HepG2 (cell line): ENCODE results near the gene RPTOR. TPM values are rescaled to one million over a fixed set of nuclear protein-coding genes. Genes with fewer than 3 reads are reported as not detected.
A peak's percentile ranks its signal among the peaks of the same experiment; 100 is the strongest.

Experiments used
- AKAP8 ChIP-seq: sonication (generic); formaldehyde crosslinking; IDR thresholded peaks from 2 replicates; pipeline ENCODE4 v1.5.1; 2020; ENCODE audit warnings: mild to moderate bottlenecking, missing genetic modification reagents
- ASH2L ChIP-seq: fragments of 300-600, 200-600 bp; sonication (generic); IDR thresholded peaks from 2 replicates; pipeline ENCODE4 v1.7.0; 2017; ENCODE audit warnings: low read depth, mild to moderate bottlenecking, moderate library complexity, mixed read lengths, low read length; ENCODE audit not compliant: insufficient read length
- FOXA1 ChIP-seq, 2 experiments: fragments of 450-650 bp in 1 of 2; sonication (generic) in 1 of 2; formaldehyde crosslinking in 1 of 2; IDR thresholded peaks; 2 replicates each; pipeline versions ENCODE4 v1.4.0 to v1.6.1; 2016 to 2020; ENCODE audit warnings: missing genetic modification reagents in 1 of 2
- POLR2A ChIP-seq, 2 experiments: IDR thresholded peaks; 2 replicates each; pipeline ENCODE4 v1.6.1; 2011; ENCODE audit warnings: low read depth in 2 of 2, low read length in 2 of 2, mild to moderate bottlenecking in 1 of 2, moderate library complexity in 1 of 2; ENCODE audit not compliant: insufficient read depth in 1 of 2
- PPARG ChIP-seq: conservative IDR thresholded peaks from 2 replicates; pipeline ENCODE4 v1.6.1; 2016; ENCODE audit warnings: missing biosample characterization, missing genetic modification reagents
- RARA ChIP-seq: IDR thresholded peaks from 2 replicates; pipeline ENCODE4 v1.6.1; 2016; ENCODE audit warnings: missing genetic modification reagents, missing compliant biosample characterization
- RBFOX2 ChIP-seq: fragments of 200-400 bp; formaldehyde crosslinking; IDR thresholded peaks from 2 replicates; pipeline ENCODE4 v1.6.1; 2017; ENCODE audit warnings: low read depth, mild to moderate bottlenecking, low read length
- RXRA ChIP-seq: sonication (generic); formaldehyde crosslinking; IDR thresholded peaks from 2 replicates; pipeline ENCODE4 v1.5.1; 2020; ENCODE audit warnings: missing genetic modification reagents
- SP2 ChIP-seq: sonication (generic); formaldehyde crosslinking; IDR thresholded peaks from 2 replicates; pipeline ENCODE4 v1.5.1; 2020; ENCODE audit warnings: mild to moderate bottlenecking, missing genetic modification reagents
- ZBTB7B ChIP-seq: sonication (generic); formaldehyde crosslinking; IDR thresholded peaks from 2 replicates; pipeline ENCODE4 v1.4.0; 2020; ENCODE audit warnings: missing genetic modification reagents
- ZNF17 ChIP-seq: sonication (generic); formaldehyde crosslinking; IDR thresholded peaks from 2 replicates; pipeline ENCODE4 v1.5.0; 2020; ENCODE audit warnings: mild to moderate bottlenecking, missing genetic modification reagents
- ZNF232 ChIP-seq: sonication (generic); formaldehyde crosslinking; IDR thresholded peaks from 2 replicates; pipeline ENCODE4 v1.4.0; 2020; ENCODE audit warnings: missing genetic modification reagents, borderline replicate concordance
- ZNF253 ChIP-seq: sonication (generic); formaldehyde crosslinking; IDR thresholded peaks from 2 replicates; pipeline ENCODE4 v1.8.0; 2022; ENCODE audit warnings: mild to moderate bottlenecking, missing genetic modification reagents, borderline replicate concordance
- ZNF460 ChIP-seq: sonication (generic); formaldehyde crosslinking; IDR thresholded peaks from 2 replicates; pipeline ENCODE4 v1.5.1; 2020; ENCODE audit warnings: missing genetic modification reagents, mild to moderate bottlenecking, borderline replicate concordance
- ZNF589 ChIP-seq: sonication (generic); formaldehyde crosslinking; conservative IDR thresholded peaks from 2 replicates; pipeline ENCODE4 v1.8.0; 2022; ENCODE audit warnings: mild to moderate bottlenecking, moderate library complexity, missing genetic modification reagents
- ZNF598 ChIP-seq: sonication (generic); formaldehyde crosslinking; IDR thresholded peaks from 2 replicates; pipeline ENCODE4 v1.5.1; 2020; ENCODE audit warnings: mild to moderate bottlenecking, missing genetic modification reagents, borderline replicate concordance
- ZNF678 ChIP-seq: sonication (generic); formaldehyde crosslinking; IDR thresholded peaks from 2 replicates; pipeline ENCODE4 v1.4.0; 2020; ENCODE audit warnings: mild to moderate bottlenecking, missing genetic modification reagents
- ZNF703 ChIP-seq: sonication (generic); formaldehyde crosslinking; IDR thresholded peaks from 2 replicates; pipeline ENCODE4 v1.5.1; 2020; ENCODE audit warnings: missing genetic modification reagents, mild to moderate bottlenecking, moderate library complexity, borderline replicate concordance
- ZSCAN30 ChIP-seq: sonication (generic); formaldehyde crosslinking; IDR thresholded peaks from 2 replicates; pipeline ENCODE4 v1.5.0; 2020; ENCODE audit warnings: mild to moderate bottlenecking, missing genetic modification reagents
- polyA plus RNA-seq, 8 experiments: library from polyadenylated mRNA; depleted of rRNA in 3 of 8; stranded (reverse) in 7 of 8; unstranded in 1 of 8; fragments of >200 nt; fragmentation: Illumina TruSeq in 4 of 8; extraction: Trizol in 4 of 8; gene quantifications; 2 replicates each; pipeline versions ENCODE4 v1.2.1 to v1.2.3, GENCODE V29; 2011 to 2016; ENCODE audit warnings: low read depth in 4 of 8, missing spikeins in 1 of 8, mixed read lengths in 1 of 8; ENCODE audit not compliant: insufficient read depth in 1 of 8
- total RNA-seq, 5 experiments: library from RNA; depleted of rRNA; stranded (reverse); fragments of >200 nt; fragmentation: Illumina TruSeq; extraction: Trizol; gene quantifications; 2 replicates each; pipeline ENCODE4 v1.2.3, GENCODE V29; 2016; ENCODE audit warnings: low read depth in 1 of 5
- TF ChIP-seq, protein P1 (sequence below), 2 experiments: sonication (generic) in 1 of 2; formaldehyde crosslinking in 1 of 2; IDR thresholded peaks; 2 replicates each; pipeline versions ENCODE4 v1.4.0 to v1.6.1; 2018 to 2020; ENCODE audit warnings: missing genetic modification reagents in 2 of 2, borderline replicate concordance in 1 of 2, low read depth in 1 of 2, mild to moderate bottlenecking in 1 of 2, missing biosample characterization in 1 of 2
- TF ChIP-seq, protein P2 (sequence below): IDR thresholded peaks from 2 replicates; pipeline ENCODE4 v1.6.1; 2016; ENCODE audit warnings: mild to moderate bottlenecking, missing biosample characterization, missing genetic modification reagents
- TF ChIP-seq, protein P3 (sequence below): sonication (generic); formaldehyde crosslinking; IDR thresholded peaks from 2 replicates; pipeline ENCODE4 v1.8.0; 2022; ENCODE audit warnings: mild to moderate bottlenecking, missing genetic modification reagents
- TF ChIP-seq, protein P4 (sequence below): sonication (generic); formaldehyde crosslinking; IDR thresholded peaks from 2 replicates; pipeline ENCODE4 v1.8.1; 2023; ENCODE audit warnings: missing genetic modification reagents, inconsistent platforms, borderline replicate concordance
- TF ChIP-seq, protein P5 (sequence below): IDR thresholded peaks from 2 replicates; pipeline ENCODE4 v1.6.1; 2016; ENCODE audit warnings: missing genetic modification reagents, missing compliant biosample characterization

The RPTOR gene
- total and polyA plus RNA-seq, 2 of the 13 experiments (the other 11 are each of a cell fraction or from before 2014, with no cell fraction given), result 6.6 to 25.3 TPM

DNA sequence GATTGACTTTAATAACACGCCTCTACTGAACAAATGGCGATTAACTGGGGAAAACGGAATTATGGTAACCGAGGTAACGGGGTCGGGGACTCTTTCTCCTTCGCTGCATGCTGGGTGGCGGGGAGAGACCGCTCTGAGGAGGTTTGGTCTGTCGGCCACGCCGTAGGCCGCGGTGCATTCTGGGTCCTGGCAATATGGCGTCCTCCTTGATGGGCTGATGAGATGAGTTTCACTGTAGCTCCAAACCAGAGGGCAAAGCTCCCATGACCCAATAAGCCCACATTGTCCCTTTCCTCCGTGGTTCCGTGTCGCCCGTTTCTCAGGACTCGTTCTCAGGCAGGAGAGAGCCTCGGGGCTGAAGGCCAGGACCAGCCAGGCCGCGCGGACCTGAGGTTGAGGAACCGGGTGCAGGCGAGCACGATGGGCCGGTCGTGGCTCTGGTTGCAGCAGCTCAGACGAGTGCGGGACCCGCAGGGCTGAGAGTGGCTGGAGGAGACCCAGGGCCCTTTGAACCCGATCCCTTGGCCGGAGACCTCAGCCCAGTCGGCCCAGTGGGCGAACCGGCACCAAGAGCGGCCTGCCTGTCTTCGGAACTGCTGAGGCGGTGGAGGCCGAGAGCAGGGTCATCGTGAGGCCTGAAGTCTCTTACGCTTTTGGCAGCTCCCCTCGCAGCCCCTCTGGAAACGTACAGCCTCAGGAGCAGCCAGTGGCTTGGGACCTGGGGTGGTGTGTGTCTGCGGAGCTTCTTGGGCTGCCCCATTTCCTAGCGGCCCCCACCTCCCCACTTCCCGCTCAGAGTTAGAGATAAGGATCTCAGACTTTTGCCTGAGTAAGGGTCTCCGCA lies at the start of gene RPTOR (continued):
- TF ChIP-seq, protein P1, sequence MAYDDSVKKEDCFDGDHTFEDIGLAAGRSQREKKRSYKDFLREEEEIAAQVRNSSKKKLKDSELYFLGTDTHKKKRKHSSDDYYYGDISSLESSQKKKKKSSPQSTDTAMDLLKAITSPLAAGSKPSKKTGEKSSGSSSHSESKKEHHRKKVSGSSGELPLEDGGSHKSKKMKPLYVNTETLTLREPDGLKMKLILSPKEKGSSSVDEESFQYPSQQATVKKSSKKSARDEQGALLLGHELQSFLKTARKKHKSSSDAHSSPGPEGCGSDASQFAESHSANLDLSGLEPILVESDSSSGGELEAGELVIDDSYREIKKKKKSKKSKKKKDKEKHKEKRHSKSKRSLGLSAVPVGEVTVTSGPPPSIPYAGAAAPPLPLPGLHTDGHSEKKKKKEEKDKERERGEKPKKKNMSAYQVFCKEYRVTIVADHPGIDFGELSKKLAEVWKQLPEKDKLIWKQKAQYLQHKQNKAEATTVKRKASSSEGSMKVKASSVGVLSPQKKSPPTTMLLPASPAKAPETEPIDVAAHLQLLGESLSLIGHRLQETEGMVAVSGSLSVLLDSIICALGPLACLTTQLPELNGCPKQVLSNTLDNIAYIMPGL (CRISPR knock-in tag; IDR thresholded peaks at IDR 0.05; ENCODE audit: borderline replicate concordance in 1 of 2, low read depth in 1 of 2), result peak; percentile 93
- TF ChIP-seq, protein P2, sequence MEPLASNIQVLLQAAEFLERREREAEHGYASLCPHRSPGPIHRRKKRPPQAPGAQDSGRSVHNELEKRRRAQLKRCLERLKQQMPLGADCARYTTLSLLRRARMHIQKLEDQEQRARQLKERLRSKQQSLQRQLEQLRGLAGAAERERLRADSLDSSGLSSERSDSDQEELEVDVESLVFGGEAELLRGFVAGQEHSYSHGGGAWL (CRISPR knock-in tag), result peak; percentile 82
- TF ChIP-seq ZNF598 (peak; percentile 93; the same call in 1 of the 2 replicates), ASH2L (peak; percentile 100), RBFOX2 (peak; percentile 89), PPARG (peak; percentile 62; the same call in 1 of the 2 replicates), AKAP8 (CRISPR knock-in tag) (peak; percentile 84), ZNF253 (CRISPR knock-in tag) (0 out of 2 replicates have a peak, but pooled peaks have one; percentile 39), ZNF589 (CRISPR knock-in tag) (0 out of 2 replicates have a peak, but pooled peaks have one; percentile 23), POLR2A (IDR thresholded peaks at IDR 0.05; ENCODE audit: insufficient read depth in 1 of 2, low read depth in 2 of 2, low read length in 2 of 2) (peak; percentile 85 to 97), ZNF678 (CRISPR knock-in tag) (peak; percentile 93), FOXA1 (IDR thresholded peaks at IDR 0.05) (no peak), FOXA1 (CRISPR knock-in tag; IDR thresholded peaks at IDR 0.05) (peak; percentile 49; the same call in 1 of the 2 replicates), SP2 (CRISPR knock-in tag) (0 out of 2 replicates have a peak, but pooled peaks have one; percentile 59), ZNF17 (CRISPR knock-in tag) (0 out of 2 replicates have a peak, but pooled peaks have one; percentile 51), ZNF232 (CRISPR knock-in tag) (peak; percentile 94; the same call in 1 of the 2 replicates), ZNF703 (no peak; the same call in 1 of the 2 replicates), RARA (peak; percentile 54; the same call in 1 of the 2 replicates), ZSCAN30 (CRISPR knock-in tag) (peak; percentile 95; the same call in 1 of the 2 replicates), ZBTB7B (CRISPR knock-in tag) (peak; percentile 87), RXRA (peak; percentile 82), ZNF460 (CRISPR knock-in tag) (no peak)
- TF ChIP-seq, protein P3, sequence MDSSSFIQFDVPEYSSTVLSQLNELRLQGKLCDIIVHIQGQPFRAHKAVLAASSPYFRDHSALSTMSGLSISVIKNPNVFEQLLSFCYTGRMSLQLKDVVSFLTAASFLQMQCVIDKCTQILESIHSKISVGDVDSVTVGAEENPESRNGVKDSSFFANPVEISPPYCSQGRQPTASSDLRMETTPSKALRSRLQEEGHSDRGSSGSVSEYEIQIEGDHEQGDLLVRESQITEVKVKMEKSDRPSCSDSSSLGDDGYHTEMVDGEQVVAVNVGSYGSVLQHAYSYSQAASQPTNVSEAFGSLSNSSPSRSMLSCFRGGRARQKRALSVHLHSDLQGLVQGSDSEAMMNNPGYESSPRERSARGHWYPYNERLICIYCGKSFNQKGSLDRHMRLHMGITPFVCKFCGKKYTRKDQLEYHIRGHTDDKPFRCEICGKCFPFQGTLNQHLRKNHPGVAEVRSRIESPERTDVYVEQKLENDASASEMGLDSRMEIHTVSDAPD, result no peak; the same call in none of the 2 replicates
- TF ChIP-seq, protein P4, sequence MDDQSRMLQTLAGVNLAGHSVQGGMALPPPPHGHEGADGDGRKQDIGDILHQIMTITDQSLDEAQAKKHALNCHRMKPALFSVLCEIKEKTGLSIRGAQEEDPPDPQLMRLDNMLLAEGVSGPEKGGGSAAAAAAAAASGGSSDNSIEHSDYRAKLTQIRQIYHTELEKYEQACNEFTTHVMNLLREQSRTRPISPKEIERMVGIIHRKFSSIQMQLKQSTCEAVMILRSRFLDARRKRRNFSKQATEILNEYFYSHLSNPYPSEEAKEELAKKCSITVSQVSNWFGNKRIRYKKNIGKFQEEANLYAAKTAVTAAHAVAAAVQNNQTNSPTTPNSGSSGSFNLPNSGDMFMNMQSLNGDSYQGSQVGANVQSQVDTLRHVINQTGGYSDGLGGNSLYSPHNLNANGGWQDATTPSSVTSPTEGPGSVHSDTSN (CRISPR knock-in tag), result no peak; the same call in 1 of the 2 replicates
- TF ChIP-seq, protein P5, sequence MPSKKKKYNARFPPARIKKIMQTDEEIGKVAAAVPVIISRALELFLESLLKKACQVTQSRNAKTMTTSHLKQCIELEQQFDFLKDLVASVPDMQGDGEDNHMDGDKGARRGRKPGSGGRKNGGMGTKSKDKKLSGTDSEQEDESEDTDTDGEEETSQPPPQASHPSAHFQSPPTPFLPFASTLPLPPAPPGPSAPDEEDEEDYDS, result peak; percentile 70
